T1000 (cell line): ENCODE measurements around the gene ZNF382.

Experiments
- DNase-seq: peaks from one replicate; lab custom pipeline; 2025; ENCODE audit warnings: mixed read lengths; lab: John Stamatoyannopoulos, UW

ZNF382 gene

GRCh38 chr19:36679455-36679854 is 74.3 kb downstream of the ZNF382 start:
- DNase-seq: no peak
